Stomach (tissue), 9 donors: ENCODE results near the gene ITFG2. TPM values are rescaled to one million over a fixed set of nuclear protein-coding genes. Genes with fewer than 3 reads are reported as not detected.

Source experiments
- DNase-seq, 2 donors: peaks; one replicate each; pipeline versions ENCODE4 v3.0.0 to v3.0.0-alpha.2; 2013 to 2019
- H3K27ac ChIP-seq, 5 donors: fragments of 200-600 bp in 4 of 5; sonication (generic) in 4 of 5; one replicate each; pipeline ENCODE4 v1.5.1; 2013 to 2019; ENCODE audit warnings: mild to moderate bottlenecking in 1 of 5, moderate library complexity in 1 of 5
- H3K27me3 ChIP-seq, 3 donors: fragments of 200-600 bp; sonication (generic); one replicate each; pipeline ENCODE4 v1.5.1; 2017 to 2019; ENCODE audit warnings: mixed run types in 1 of 3
- H3K36me3 ChIP-seq, 4 donors: fragments of 200-600 bp; sonication (generic); 1 replicate in 3 of 4; 2 replicates in 1 of 4; pipeline ENCODE4 v1.5.1; 2016 to 2019
- H3K4me1 ChIP-seq, 4 donors: fragments of 200-600 bp; sonication (generic); one replicate each; pipeline ENCODE4 v1.5.1; 2016 to 2019
- H3K4me3 ChIP-seq, 4 donors: fragments of 200-600 bp; sonication (generic) in 3 of 4; one replicate each; pipeline ENCODE4 v1.5.1; 2016 to 2019; ENCODE audit warnings: mild to moderate bottlenecking in 1 of 4
- H3K9me3 ChIP-seq, 4 donors: fragments of 200-600 bp; sonication (generic); one replicate each; pipeline ENCODE4 v1.5.1; 2016 to 2019
- CTCF ChIP-seq, 7 experiments: fragments of 450-650 bp in 4 of 7; fragments of 200-600 bp in 3 of 7; sonication (generic) in 3 of 7; IDR thresholded peaks; one replicate each; pipeline ENCODE4 v1.5.1; 2016 to 2019; ENCODE audit warnings: antibody characterized with exemption in 7 of 7, control low read depth in 2 of 7, mild to moderate bottlenecking in 1 of 7
- EP300 ChIP-seq: sonication (generic); formaldehyde crosslinking; IDR thresholded peaks from one replicate; pipeline ENCODE4 v1.6.1; 2017; ENCODE audit warnings: antibody characterized with exemption
- POLR2A ChIP-seq, 4 donors: fragments of 450-650 bp; IDR thresholded peaks; one replicate each; pipeline ENCODE4 v1.6.1; 2016; ENCODE audit warnings: antibody characterized with exemption in 4 of 4, control low read depth in 2 of 4, mild to moderate bottlenecking in 1 of 4, moderate library complexity in 1 of 4
- POLR2AphosphoS5 ChIP-seq, 3 donors: sonication (generic); formaldehyde crosslinking; IDR thresholded peaks; one replicate each; pipeline ENCODE4 v1.6.1; 2016; ENCODE audit warnings: antibody characterized with exemption in 3 of 3
- WGBS, 5 donors: extraction: QIAGEN DNeasy Blood & Tissue Kit in 3 of 5; methylation state at CpG; one replicate each; pipeline versions ENCODE4 v1.1.5 to v1.1.7; 2013 to 2018; 5-methylcytosine and 5-hydroxymethylcytosine counted together
- intact Hi-C: fragments of 100-400 bp; cut with DNase I; formaldehyde crosslinking; loops from one replicate; pipeline ENCODE4 v1.15.1; 2023; ENCODE audit warnings: low total_unique reads
- polyA plus RNA-seq, 3 donors: library from polyadenylated mRNA; stranded (reverse); fragments of 200-250 nt; gene quantifications; one replicate each; pipeline ENCODE4 v1.2.3, GENCODE V29; 2013
- total RNA-seq, 5 donors: library from RNA; depleted of rRNA; stranded (reverse); fragments of >200 nt; gene quantifications; one replicate each; pipeline versions ENCODE4 v1.1.0 to v1.2.3, GENCODE V29; 2014 to 2016
- donor health status: healthy with polysubstance abuse.
- donor health status: Bipolar disorder and iron deficiency.
- donor health status: healthy.

Gene ITFG2
- total and polyA plus RNA-seq, 8 donors, result 14.9 to 208 (median 46.4) TPM

- no peak for DNase-seq
- 54 to 72% (median 65%) methylated on average over 9 of the region's 9 CpGs for WGBS, 5 donors
- intact Hi-C loops, result no loop called here
- Histone ChIP-seq H3K9me3 (no peaks in the 10 kb centered on the region), H3K27me3 (no peaks in the 10 kb centered on the region), H3K36me3 (peaks cover 0 to 51% (median 25%) of the 10 kb centered on the region in 4 donors), H3K27ac (no peak overlapping the region), H3K4me3 (no peak overlapping the region), H3K4me1 (peaks cover 0 to 3% (median 0%) of the 10 kb centered on the region in 4 donors)
- no peak for TF ChIP-seq EP300
- no peak for TF ChIP-seq CTCF (IDR thresholded peaks at IDR 0.05)
- TF ChIP-seq POLR2AphosphoS5 (IDR thresholded peaks at IDR 0.05), result no peak
- no peak for TF ChIP-seq POLR2A (IDR thresholded peaks at IDR 0.05)
Observed at GRCh38 chr12:2841056-2841650, 28.7 kb downstream of the ITFG2 start.

GRCh38 chr12:2842948-2843347 is 30.5 kb downstream of the ITFG2 start:
- TF ChIP-seq POLR2A (IDR thresholded peaks at IDR 0.05), result no peak
- TF ChIP-seq CTCF (IDR thresholded peaks at IDR 0.05), result no peak
- TF ChIP-seq EP300, result no peak
- no peak for TF ChIP-seq POLR2AphosphoS5 (IDR thresholded peaks at IDR 0.05)
- Histone ChIP-seq H3K9me3 (no peaks in the 10 kb centered on the region), H3K27me3 (no peaks in the 10 kb centered on the region), H3K4me3 (no peak overlapping the region), H3K27ac (peak overlapping the region in 2 of 5 donors; percentile 14 to 24), H3K36me3 (peaks cover 0 to 59% (median 27%) of the 10 kb centered on the region in 4 donors), H3K4me1 (peaks cover 0 to 3% (median 0%) of the 10 kb centered on the region in 4 donors)
- intact Hi-C loops, result no loop called here
- DNase-seq, result no peak
- 74 to 89% (median 85%) methylated on average over 4 to 5 of the region's 5 CpGs for WGBS, 5 donors

GRCh38 chr12:2844786-2845185 is 32.3 kb downstream of the ITFG2 start:
- 72 to 80% (median 79%) methylated on average over 9 of the region's 9 CpGs for WGBS, 5 donors
- DNase-seq, result no peak
- H3K36me3 ChIP-seq, result peaks cover 0 to 45% (median 17%) of the 10 kb centered on the region in 4 donors
- no peaks in the 10 kb centered on the region for H3K27me3 ChIP-seq
- intact Hi-C loops, result no loop called here
- peak overlapping the region in 3 of 5 donors; percentile 18 to 27 (median 20) for H3K27ac ChIP-seq
- H3K4me3 ChIP-seq, result no peak overlapping the region
- H3K9me3 ChIP-seq, result no peaks in the 10 kb centered on the region
- peaks cover 0 to 7% (median 1%) of the 10 kb centered on the region in 4 donors for H3K4me1 ChIP-seq
- no peak for TF ChIP-seq CTCF (IDR thresholded peaks at IDR 0.05)
- TF ChIP-seq POLR2AphosphoS5 (IDR thresholded peaks at IDR 0.05), result no peak
- no peak for TF ChIP-seq EP300
- no peak for TF ChIP-seq POLR2A (IDR thresholded peaks at IDR 0.05)

- peak overlapping the region in 2 of 5 donors; percentile 27 to 46 for H3K27ac ChIP-seq
Observed at GRCh38 chr12:2845280-2845679, 32.8 kb downstream of the ITFG2 start.

More at GRCh38 chr12:2845280-2845679, 32.8 kb downstream of the ITFG2 start:
- peaks cover 0 to 45% (median 17%) of the 10 kb centered on the region in 4 donors for H3K36me3 ChIP-seq
- intact Hi-C loops, result no loop called here
- no peaks in the 10 kb centered on the region for H3K27me3 ChIP-seq
- H3K9me3 ChIP-seq, result no peaks in the 10 kb centered on the region
- H3K4me3 ChIP-seq, result no peak overlapping the region
- DNase-seq, result peak in 1 of 2 donors; percentile 64
- 36 to 50% (median 40%) methylated on average over 6 of the region's 6 CpGs for WGBS, 5 donors
- H3K4me1 ChIP-seq, result peaks cover 0 to 12% (median 1%) of the 10 kb centered on the region in 4 donors
- TF ChIP-seq EP300 (no peak), POLR2AphosphoS5 (IDR thresholded peaks at IDR 0.05) (no peak), POLR2A (IDR thresholded peaks at IDR 0.05) (no peak), CTCF (IDR thresholded peaks at IDR 0.05) (no peak)
